Transverse colon (tissue), 4 donors: ENCODE results near the gene ARHGEF2. TPM values are rescaled to one million over a fixed set of nuclear protein-coding genes. Genes with fewer than 3 reads are reported as not detected.

Source experiments
- DNase-seq: peaks from one replicate; pipeline ENCODE4 v3.0.0-alpha.2; 2019
- H3K27ac ChIP-seq, 4 donors: fragments of 200-600 bp; sonication (generic); 2 replicates each; pipeline ENCODE4 v1.5.1; 2016 to 2018; ENCODE audit warnings: inconsistent platforms in 4 of 4
- H3K27me3 ChIP-seq: fragments of 200-600 bp; sonication (generic); 2 replicates; pipeline ENCODE4 v1.5.1; 2017; ENCODE audit warnings: inconsistent platforms
- H3K36me3 ChIP-seq, 4 donors: fragments of 200-600 bp; sonication (generic); 2 replicates each; pipeline ENCODE4 v1.5.1; 2017 to 2019; ENCODE audit warnings: inconsistent platforms in 4 of 4
- H3K4me1 ChIP-seq, 4 donors: fragments of 200-600 bp; sonication (generic); 2 replicates each; pipeline ENCODE4 v1.5.1; 2017 to 2020; ENCODE audit warnings: inconsistent platforms in 4 of 4
- H3K4me3 ChIP-seq, 4 donors: fragments of 200-600 bp; sonication (generic); 1 replicate in 1 of 4; 2 replicates in 3 of 4; pipeline versions ENCODE4 v1.5.1 to v1.6.1; 2017 to 2019; ENCODE audit warnings: inconsistent platforms in 4 of 4
- H3K9me3 ChIP-seq, 2 donors: fragments of 200-600 bp; sonication (generic); 2 replicates each; pipeline ENCODE4 v1.5.1; 2017 to 2019; ENCODE audit warnings: inconsistent platforms in 2 of 2
- EP300 ChIP-seq: sonication (generic); formaldehyde crosslinking; IDR thresholded peaks from one replicate; pipeline ENCODE4 v1.6.1; 2017; ENCODE audit warnings: antibody characterized with exemption, low read depth
- POLR2A ChIP-seq: fragments of 450-650 bp; IDR thresholded peaks from one replicate; pipeline ENCODE4 v1.6.1; 2016; ENCODE audit warnings: antibody characterized with exemption, mild to moderate bottlenecking, moderate library complexity
- POLR2AphosphoS5 ChIP-seq, 3 donors: sonication (generic); formaldehyde crosslinking; IDR thresholded peaks; one replicate each; pipeline ENCODE4 v1.6.1; 2016; ENCODE audit warnings: antibody characterized with exemption in 3 of 3
- WGBS, 2 donors: methylation state at CpG; one replicate each; pipeline ENCODE4 v1.1.5; 2018; ENCODE audit warnings: low coverage in 1 of 2; 5-methylcytosine and 5-hydroxymethylcytosine counted together
- in situ Hi-C, 4 donors: fragments of 200-750 bp; cut with MboI; loops; one replicate each; pipeline versions ENCODE4 v1.15.0 to v1.15.1; 2017; ENCODE audit warnings: low sequenced_read_pairs in 3 of 4, low pct_ligation_motif_present in 1 of 4, low pct_unique_long_range_greater_than_20kb in 1 of 4
- intact Hi-C: fragments of 100-400 bp; cut with DNase I; formaldehyde crosslinking; loops from one replicate; pipeline ENCODE4 v1.15.1; 2023; ENCODE audit warnings: low total_unique reads
- total RNA-seq, 4 donors: library from RNA; depleted of rRNA; stranded (reverse); fragments of >200 nt; gene quantifications; one replicate each; pipeline ENCODE4 v1.1.0, GENCODE V29; 2016
- TF ChIP-seq, protein P1 (sequence below), 5 experiments: fragments of 200-600 bp in 3 of 5; fragments of 450-650 bp in 2 of 5; sonication (generic) in 3 of 5; IDR thresholded peaks; 1 replicate in 2 of 5; 2 replicates in 3 of 5; pipeline ENCODE4 v1.5.1; 2016 to 2017; ENCODE audit warnings: antibody characterized with exemption in 5 of 5, inconsistent platforms in 3 of 5, mild to moderate bottlenecking in 2 of 5, moderate library complexity in 1 of 5

ARHGEF2 gene
- total RNA-seq, 4 donors from 2014 or later = 107 to 244 (median 169) TPM

DNA sequence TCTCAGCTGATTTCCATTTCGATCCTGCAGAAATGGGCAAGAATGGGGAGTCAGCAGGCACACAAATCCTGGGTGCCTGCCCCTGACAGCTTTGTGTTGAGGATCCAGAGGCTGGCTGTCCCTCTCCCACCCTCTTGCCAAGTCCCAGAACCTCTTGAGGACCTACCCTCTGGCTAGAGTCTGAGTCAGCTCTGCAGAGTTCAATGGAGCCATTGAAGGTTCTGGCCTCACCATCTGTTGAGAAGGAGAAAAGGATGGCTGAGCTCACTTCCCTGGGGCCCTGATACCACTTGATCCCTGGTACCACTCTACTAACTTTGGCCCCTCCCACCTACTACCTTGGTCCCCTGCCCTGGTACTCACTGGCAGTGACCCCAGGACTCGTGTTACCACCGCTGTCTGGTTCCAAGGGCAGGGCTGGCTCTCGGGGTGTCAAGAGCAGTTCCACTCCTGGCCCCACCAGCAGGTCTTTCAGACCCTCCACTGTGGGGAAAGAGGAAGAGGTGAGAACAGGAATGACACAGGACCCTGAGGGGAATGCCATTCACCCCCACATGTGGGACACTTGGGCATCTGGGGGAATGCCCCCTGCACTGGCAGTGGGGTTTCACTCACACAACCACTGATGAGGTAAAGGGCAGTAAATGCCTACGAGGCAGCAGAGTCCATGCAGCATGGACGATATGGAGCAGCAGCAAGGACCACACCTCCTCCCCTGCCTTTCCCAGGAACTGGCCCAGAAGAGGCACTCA is 26.4 kb downstream of the ARHGEF2 start:
- Histone ChIP-seq H3K4me3 (no peak overlapping the region), H3K4me1 (peaks cover 0 to 3% (median 0%) of the 10 kb centered on the region in 4 donors), H3K27me3 (no peaks in the 10 kb centered on the region), H3K27ac (no peak overlapping the region), H3K36me3 (peaks cover 0 to 90% (median 44%) of the 10 kb centered on the region in 4 donors), H3K9me3 (no peaks in the 10 kb centered on the region)
- intact Hi-C loops (no loop called here), in situ Hi-C loops (no loop called here)
- 74% methylated on average over 6 of the region's 6 CpGs; no CpG with 5 or more reads in 1 of the 2 donors for WGBS, 2 donors
- TF ChIP-seq POLR2A (no peak), POLR2AphosphoS5 (IDR thresholded peaks at IDR 0.05) (no peak), EP300 (no peak)
- TF ChIP-seq, protein P1, sequence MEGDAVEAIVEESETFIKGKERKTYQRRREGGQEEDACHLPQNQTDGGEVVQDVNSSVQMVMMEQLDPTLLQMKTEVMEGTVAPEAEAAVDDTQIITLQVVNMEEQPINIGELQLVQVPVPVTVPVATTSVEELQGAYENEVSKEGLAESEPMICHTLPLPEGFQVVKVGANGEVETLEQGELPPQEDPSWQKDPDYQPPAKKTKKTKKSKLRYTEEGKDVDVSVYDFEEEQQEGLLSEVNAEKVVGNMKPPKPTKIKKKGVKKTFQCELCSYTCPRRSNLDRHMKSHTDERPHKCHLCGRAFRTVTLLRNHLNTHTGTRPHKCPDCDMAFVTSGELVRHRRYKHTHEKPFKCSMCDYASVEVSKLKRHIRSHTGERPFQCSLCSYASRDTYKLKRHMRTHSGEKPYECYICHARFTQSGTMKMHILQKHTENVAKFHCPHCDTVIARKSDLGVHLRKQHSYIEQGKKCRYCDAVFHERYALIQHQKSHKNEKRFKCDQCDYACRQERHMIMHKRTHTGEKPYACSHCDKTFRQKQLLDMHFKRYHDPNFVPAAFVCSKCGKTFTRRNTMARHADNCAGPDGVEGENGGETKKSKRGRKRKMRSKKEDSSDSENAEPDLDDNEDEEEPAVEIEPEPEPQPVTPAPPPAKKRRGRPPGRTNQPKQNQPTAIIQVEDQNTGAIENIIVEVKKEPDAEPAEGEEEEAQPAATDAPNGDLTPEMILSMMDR (IDR thresholded peaks at IDR 0.05) = no peak
- no peak for DNase-seq

DNA sequence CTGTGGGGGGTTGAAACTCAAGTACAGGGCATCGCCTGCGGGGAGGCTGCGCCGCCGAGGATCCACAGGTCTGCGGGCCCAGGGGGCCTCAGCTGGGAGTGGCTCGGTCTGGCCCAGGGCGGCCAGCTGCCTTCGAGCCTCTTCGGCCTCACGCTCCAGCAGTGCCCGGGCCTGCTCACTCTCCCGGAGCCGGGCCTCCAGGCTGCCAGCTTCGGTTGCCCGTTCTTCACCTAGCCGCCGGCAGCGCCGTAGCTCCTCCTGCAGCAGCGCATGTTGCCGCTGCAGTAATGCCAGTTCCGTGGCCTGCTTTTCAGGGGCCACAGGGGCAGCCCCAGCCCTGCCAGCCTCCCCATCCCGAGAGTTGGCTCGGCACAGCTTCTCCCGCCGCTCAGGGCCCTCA is 27.5 kb downstream of the ARHGEF2 start:
- TF ChIP-seq, protein P1 (IDR thresholded peaks at IDR 0.05) = no peak
- TF ChIP-seq EP300 (no peak), POLR2A (no peak), POLR2AphosphoS5 (IDR thresholded peaks at IDR 0.05) (no peak)

DNA sequence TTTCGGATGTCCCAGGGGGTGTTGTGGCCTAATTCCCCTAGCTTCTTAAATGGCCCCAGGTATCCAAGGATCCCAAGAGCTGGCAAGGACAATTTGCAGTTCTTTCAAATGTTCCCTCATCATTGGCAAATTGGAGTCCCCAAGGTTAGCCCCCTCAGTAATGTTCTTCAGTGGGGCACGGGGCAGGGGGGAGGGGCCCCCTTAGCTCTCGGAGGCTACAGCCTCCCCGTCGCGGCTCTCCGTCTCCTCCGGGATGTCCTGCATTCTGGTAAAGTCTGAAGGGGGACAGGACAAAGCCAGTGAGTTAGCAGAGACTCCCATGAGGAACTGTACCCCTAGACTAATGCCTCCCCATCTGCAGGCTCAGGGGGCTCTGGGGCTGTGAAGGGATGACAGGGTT is 30.6 kb downstream of the ARHGEF2 start:
- DNase-seq = no peak
- H3K4me1 ChIP-seq = peaks cover 30 to 45% (median 38%) of the 10 kb centered on the region in 4 donors

More for the DNA sequence above, 27.5 kb downstream of the ARHGEF2 start:
- intact Hi-C loops (no loop called here), in situ Hi-C loops (no loop called here)
- peaks cover 0 to 83% (median 41%) of the 10 kb centered on the region in 4 donors for H3K36me3 ChIP-seq
- DNase-seq = no peak
- H3K9me3 ChIP-seq = no peaks in the 10 kb centered on the region
- H3K4me3 ChIP-seq = no peak overlapping the region
- H3K27me3 ChIP-seq = no peaks in the 10 kb centered on the region
- H3K27ac ChIP-seq = no peak overlapping the region
- WGBS, 2 donors = 97% methylated on average over 26 of the region's 27 CpGs; no CpG with 5 or more reads in 1 of the 2 donors
- H3K4me1 ChIP-seq = peaks cover 3 to 14% (median 8%) of the 10 kb centered on the region in 4 donors

GRCh38 chr1:155947292-155947691 is 31.1 kb downstream of the ARHGEF2 start:
- TF ChIP-seq, protein P1 (IDR thresholded peaks at IDR 0.05) = no peak
- TF ChIP-seq POLR2A = no peak
- TF ChIP-seq POLR2AphosphoS5 (IDR thresholded peaks at IDR 0.05) = no peak
- TF ChIP-seq EP300 = no peak
- intact Hi-C loops = no loop called here

More for the DNA sequence above, 30.6 kb downstream of the ARHGEF2 start:
- intact Hi-C loops (no loop called here), in situ Hi-C loops (no loop called here)
- H3K36me3 ChIP-seq = peaks cover 0 to 60% (median 29%) of the 10 kb centered on the region in 4 donors
- 96% methylated on average over 8 of the region's 8 CpGs; no CpG with 5 or more reads in 1 of the 2 donors for WGBS, 2 donors
- no peak for TF ChIP-seq POLR2AphosphoS5 (IDR thresholded peaks at IDR 0.05)
- TF ChIP-seq, protein P1 (IDR thresholded peaks at IDR 0.05) = no peak
- TF ChIP-seq POLR2A = no peak
- TF ChIP-seq EP300 = no peak
- H3K4me3 ChIP-seq = no peak overlapping the region
- H3K9me3 ChIP-seq = no peaks in the 10 kb centered on the region
- H3K27me3 ChIP-seq = no peaks in the 10 kb centered on the region
- peak overlapping the region in 2 of 4 donors; percentile 18 to 92 for H3K27ac ChIP-seq

More at GRCh38 chr1:155947292-155947691, 31.1 kb downstream of the ARHGEF2 start:
- Histone ChIP-seq H3K36me3 (peaks cover 0 to 56% (median 27%) of the 10 kb centered on the region in 4 donors), H3K27me3 (no peaks in the 10 kb centered on the region), H3K4me3 (no peak overlapping the region), H3K4me1 (peaks cover 30 to 50% (median 42%) of the 10 kb centered on the region in 4 donors), H3K27ac (peak overlapping the region in 2 of 4 donors; percentile 18 to 92), H3K9me3 (no peaks in the 10 kb centered on the region)
- WGBS, 2 donors = 75 to 83% methylated on average over 2 to 4 of the region's 4 CpGs
- no peak for DNase-seq
- in situ Hi-C loops = no loop called here
